Measurements from ENCODE around the gene CCDC188.

The CCDC188 gene

DNA sequence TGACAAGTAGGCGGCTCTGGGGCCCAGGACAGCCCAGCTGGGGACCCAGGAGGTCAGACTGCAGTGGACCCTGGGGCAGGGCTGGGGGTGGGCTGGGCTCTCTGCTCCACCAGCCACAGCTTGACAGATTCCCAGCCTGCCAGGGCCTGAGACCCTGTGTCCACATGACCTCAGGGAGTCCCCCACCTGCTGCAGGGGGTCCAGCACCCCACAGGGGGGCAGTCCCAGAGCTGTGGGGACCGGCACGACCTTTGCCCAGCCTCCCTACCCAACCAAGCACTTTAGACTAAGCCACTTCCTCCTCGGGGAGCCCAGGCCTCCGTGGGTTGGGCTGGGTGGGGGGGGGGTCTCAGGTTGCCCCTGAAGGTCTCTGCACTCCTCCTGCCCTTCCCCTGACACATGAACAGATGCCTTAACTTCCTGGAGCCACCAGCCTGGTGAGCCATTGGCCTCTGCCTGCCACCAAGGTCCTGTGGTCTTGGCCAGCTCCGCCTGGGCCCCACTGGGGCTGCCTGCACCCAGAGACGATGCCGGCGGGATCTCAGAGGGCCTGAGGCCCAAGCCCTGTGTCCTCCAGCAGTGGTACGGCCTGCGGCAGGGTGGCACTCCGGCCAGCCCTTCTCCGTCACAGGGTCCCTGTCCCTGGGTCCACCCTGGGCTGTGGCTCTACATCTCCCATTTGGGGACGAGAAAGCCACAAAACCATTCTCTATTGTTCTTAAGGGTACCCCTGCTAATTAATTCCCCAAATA is 3.4 kb downstream of the CCDC188 start:
- TF ChIP-seq CTCF (IDR thresholded peaks at IDR 0.05; ENCODE audit: borderline replicate concordance, insufficient read depth, low read depth, low read length): no peak
- no peak overlapping the region for H3K4me3 ChIP-seq (ENCODE audit: low read depth, low read length)

DNA sequence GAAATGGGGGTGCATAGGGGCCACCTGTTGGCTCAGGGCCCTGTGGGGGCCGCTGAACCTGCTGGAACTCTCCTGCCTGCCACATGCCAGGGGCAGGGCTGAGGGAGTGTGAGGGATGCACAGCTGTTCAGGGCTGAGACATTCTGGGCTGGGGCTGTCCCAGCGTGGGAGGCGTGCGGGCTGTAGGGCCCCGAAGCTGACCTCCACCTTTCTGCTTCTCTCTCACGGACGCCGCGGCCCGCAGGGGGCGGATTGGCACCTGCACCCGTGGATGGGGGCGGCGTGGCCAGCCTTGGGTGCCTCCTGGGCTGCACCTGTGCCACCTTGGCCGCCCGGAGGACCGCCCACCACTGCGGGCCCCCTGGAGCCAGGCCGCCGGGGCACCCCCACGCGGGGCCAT is 4.1 kb downstream of the CCDC188 start:
- no peak overlapping the region for H3K4me3 ChIP-seq (ENCODE audit: low read depth, low read length)
- TF ChIP-seq CTCF (IDR thresholded peaks at IDR 0.05; ENCODE audit: borderline replicate concordance, insufficient read depth, low read depth, low read length): no peak

- H3K4me3 ChIP-seq (ENCODE audit: low read depth, low read length): no peak overlapping the region
- TF ChIP-seq CTCF (IDR thresholded peaks at IDR 0.05; ENCODE audit: borderline replicate concordance, insufficient read depth, low read depth, low read length): no peak
These were observed 5.0 kb downstream of the CCDC188 start for GRCh38 chr22:20145832-20146223.

- no peak for TF ChIP-seq CTCF (IDR thresholded peaks at IDR 0.05; ENCODE audit: borderline replicate concordance, insufficient read depth, low read depth, low read length)
- H3K4me3 ChIP-seq (ENCODE audit: low read depth, low read length): no peak overlapping the region
These were observed 5.5 kb downstream of the CCDC188 start for GRCh38 chr22:20145206-20145831.

DNA sequence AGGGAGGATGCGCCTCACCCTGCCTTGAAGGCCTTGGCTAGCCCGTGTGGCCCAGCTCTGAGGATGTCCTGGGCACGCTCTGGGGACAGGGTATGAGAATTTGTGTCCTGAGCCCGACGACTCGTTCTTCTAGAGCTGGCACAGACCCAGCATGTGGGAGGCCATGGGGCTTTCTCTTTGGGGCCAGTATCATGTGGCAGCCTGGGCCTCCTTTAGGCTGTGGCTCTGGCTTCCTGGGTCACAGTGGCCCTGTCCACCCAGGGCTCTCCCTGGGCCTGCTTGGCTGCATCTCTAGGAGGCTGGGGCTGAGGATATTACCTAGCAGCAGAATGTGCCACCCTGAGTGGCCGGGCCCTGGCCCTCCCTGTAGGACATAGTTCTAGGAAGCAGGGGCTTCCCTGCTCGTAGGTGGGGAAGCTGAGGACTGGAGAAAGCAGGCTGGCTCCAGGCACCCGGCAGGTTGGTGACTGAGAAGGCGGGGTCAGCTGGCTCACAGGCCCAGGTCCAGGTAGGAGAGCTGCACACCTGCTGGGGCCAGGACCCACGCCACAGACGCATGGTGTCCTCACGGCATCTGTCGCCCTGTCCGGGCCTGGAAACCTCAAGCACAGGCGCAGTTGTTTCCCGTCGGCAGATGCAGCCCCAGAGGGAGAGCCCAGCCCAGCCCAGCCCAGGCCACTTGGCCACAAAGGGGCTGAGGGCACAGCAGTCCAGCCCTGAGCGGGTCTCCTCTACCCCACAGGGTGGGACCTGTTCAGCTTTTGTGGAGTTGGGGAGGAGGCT is 6.8 kb downstream of the CCDC188 start:
- TF ChIP-seq CTCF (IDR thresholded peaks at IDR 0.05; ENCODE audit: borderline replicate concordance, insufficient read depth, low read depth, low read length): no peak
- no peak overlapping the region for H3K4me3 ChIP-seq (ENCODE audit: low read depth, low read length)

GRCh38 chr22:20142711-20143621 is 7.9 kb downstream of the CCDC188 start:
- no peak overlapping the region for H3K4me3 ChIP-seq (ENCODE audit: low read depth, low read length)
- no peak for TF ChIP-seq CTCF (IDR thresholded peaks at IDR 0.05; ENCODE audit: borderline replicate concordance, insufficient read depth, low read depth, low read length)

Data from GM12875 (cell line).